Non-pigmented ciliary epithelial cell (primary cell): ENCODE data around the gene CHD2.

Experiments
- DNase-seq: peaks from one replicate; pipeline ENCODE4 v3.0.0-alpha.2; 2010; ENCODE audit warnings: low read depth

The CHD2 gene

GRCh38 chr15:93068581-93069199 is 168.6 kb downstream of the CHD2 start:
- no peak for DNase-seq

- no peak for DNase-seq
Observed at GRCh38 chr15:93070132-93070531, 170.0 kb downstream of the CHD2 start.

GRCh38 chr15:93070551-93071296 is 170.6 kb downstream of the CHD2 start:
- no peak for DNase-seq

GRCh38 chr15:93071469-93071936 is 171.4 kb downstream of the CHD2 start:
- no peak for DNase-seq

GRCh38 chr15:93072011-93072410 is 171.9 kb downstream of the CHD2 start:
- DNase-seq = peak; percentile 10

- peak; percentile 5 for DNase-seq
Observed at GRCh38 chr15:93072411-93073394, 172.6 kb downstream of the CHD2 start.

GRCh38 chr15:93073465-93073952 is 173.4 kb downstream of the CHD2 start:
- no peak for DNase-seq

GRCh38 chr15:93074599-93074998 is 174.5 kb downstream of the CHD2 start:
- DNase-seq = no peak

- DNase-seq = no peak
Observed at GRCh38 chr15:93076217-93076616, 176.1 kb downstream of the CHD2 start.

- DNase-seq = no peak
Observed at GRCh38 chr15:93076875-93077274, 176.8 kb downstream of the CHD2 start.
